Nephron (organoid): Measurements from ENCODE around the gene COMMD7.

ENCODE experiments used
- H3K27ac Mint-ChIP-seq, 3 experiments: 2 replicates each; pipeline ENCODE4 v1.8.0; 2020; ENCODE audit warnings: mixed read lengths in 3 of 3, mild to moderate bottlenecking in 2 of 3, moderate library complexity in 1 of 3
- H3K27me3 Mint-ChIP-seq: 2 replicates; pipeline ENCODE4 v1.8.0; 2021; ENCODE audit warnings: low read depth, mild to moderate bottlenecking, moderate library complexity, mixed read lengths
- H3K36me3 Mint-ChIP-seq: 2 replicates; pipeline ENCODE4 v1.8.0; 2020; ENCODE audit warnings: low read depth, mixed read lengths
- H3K4me1 Mint-ChIP-seq: 2 replicates; pipeline ENCODE4 v1.8.0; 2020; ENCODE audit warnings: mixed read lengths
- H3K4me3 Mint-ChIP-seq, 3 experiments: 2 replicates each; pipeline ENCODE4 v1.8.0; 2020; ENCODE audit warnings: mild to moderate bottlenecking in 3 of 3, mixed read lengths in 3 of 3, moderate library complexity in 2 of 3
- H3K9me3 Mint-ChIP-seq: 2 replicates; pipeline ENCODE4 v1.8.0; 2020; ENCODE audit warnings: mixed read lengths
- TF ChIP-seq, protein P1 (sequence below), 3 experiments: fragments of 200-600 bp; sonication (generic); IDR thresholded peaks; one replicate each; pipeline ENCODE4 v1.5.0; 2021; ENCODE audit warnings: antibody characterized with exemption in 3 of 3; ENCODE audit not compliant: unreplicated experiment in 3 of 3

COMMD7 gene

DNA sequence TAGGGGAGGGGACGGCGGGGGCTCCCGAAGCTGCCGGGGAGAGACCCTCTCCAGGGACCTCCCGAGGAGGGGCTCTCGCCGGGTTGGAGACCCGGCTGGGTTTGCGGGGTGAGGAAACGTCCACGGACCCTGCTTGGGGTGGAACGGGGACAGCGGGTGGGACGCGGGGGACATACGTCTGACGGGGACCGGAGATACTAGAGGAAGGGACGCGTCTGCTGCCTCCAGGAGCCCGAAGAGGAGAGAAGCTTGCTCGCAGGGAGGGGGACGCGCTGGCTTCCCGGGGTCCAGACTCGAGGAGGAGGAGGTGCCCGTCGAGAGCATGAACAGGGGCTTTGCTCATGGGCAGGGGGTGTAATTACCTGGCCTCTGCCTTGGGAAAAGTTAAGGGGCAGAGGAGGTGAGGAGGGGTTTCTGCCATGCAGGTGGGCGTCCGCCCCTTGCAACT is 19.5 kb upstream of the COMMD7 start:
- Mint-ChIP-seq H3K9me3 (no peaks in the 10 kb centered on the region), H3K27ac (no peak overlapping the region), H3K4me1 (peaks cover 13% of the 10 kb centered on the region), H3K27me3 (peaks cover 13% of the 10 kb centered on the region), H3K4me3 (peak overlapping the region; percentile 91 to 94 (median 94)), H3K36me3 (no peaks in the 10 kb centered on the region)
- TF ChIP-seq, protein P1, sequence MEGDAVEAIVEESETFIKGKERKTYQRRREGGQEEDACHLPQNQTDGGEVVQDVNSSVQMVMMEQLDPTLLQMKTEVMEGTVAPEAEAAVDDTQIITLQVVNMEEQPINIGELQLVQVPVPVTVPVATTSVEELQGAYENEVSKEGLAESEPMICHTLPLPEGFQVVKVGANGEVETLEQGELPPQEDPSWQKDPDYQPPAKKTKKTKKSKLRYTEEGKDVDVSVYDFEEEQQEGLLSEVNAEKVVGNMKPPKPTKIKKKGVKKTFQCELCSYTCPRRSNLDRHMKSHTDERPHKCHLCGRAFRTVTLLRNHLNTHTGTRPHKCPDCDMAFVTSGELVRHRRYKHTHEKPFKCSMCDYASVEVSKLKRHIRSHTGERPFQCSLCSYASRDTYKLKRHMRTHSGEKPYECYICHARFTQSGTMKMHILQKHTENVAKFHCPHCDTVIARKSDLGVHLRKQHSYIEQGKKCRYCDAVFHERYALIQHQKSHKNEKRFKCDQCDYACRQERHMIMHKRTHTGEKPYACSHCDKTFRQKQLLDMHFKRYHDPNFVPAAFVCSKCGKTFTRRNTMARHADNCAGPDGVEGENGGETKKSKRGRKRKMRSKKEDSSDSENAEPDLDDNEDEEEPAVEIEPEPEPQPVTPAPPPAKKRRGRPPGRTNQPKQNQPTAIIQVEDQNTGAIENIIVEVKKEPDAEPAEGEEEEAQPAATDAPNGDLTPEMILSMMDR (IDR thresholded peaks at IDR 0.05; ENCODE audit: unreplicated experiment in 3 of 3): no peak

DNA sequence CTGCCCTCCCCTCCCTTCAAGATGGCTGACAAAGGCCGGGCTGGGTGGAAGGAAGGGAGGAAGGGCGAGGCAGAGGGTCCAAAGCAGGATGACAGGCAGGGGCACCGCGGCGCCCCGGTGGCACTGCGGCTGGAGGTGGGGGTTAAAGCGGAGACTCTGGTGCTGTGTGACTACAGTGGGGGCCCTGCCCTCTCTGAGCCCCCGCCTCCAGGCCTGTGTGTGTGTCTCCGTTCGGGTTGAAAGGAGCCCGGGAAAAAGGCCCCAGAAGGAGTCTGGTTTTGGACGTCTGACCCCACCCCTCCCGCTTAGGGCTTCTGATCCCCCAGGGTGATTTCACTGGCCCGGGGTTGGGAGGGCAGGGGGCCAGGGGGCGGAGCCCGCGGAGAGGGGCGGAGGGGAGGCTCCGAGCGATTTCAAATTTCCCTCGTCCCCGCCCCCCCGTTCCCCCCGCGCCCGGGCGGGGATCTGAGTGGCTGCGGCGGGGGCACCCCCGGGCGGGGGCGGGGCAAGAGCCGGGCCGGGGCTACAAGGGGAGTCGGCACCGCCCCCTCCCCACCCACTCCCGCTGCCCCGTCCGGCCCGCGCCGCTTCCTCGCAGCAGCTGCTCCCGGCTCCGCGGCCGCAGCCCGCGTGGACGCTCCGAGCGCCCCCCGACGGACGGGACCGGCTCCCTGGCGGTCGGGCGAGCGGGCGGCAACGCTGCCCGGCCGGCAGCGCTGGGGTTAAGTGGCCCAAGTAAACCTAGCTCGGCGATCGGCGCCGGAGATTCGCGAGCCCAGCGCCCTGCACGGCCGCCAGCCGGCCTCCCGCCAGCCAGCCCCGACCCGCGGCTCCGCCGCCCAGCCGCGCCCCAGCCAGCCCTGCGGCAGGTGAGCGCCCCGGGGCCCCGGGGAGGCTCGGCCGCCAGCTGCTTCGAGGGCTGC is 18.8 kb upstream of the COMMD7 start, which contains the start of gene DNMT3B:
DNMT3B (plus strand) TSS at position 555 of the 923 bp plus-strand sequence. CDS start 17,939 bp downstream, outside the sequence.
- H3K36me3 Mint-ChIP-seq: no peaks in the 10 kb centered on the region
- TF ChIP-seq, protein P1 (IDR thresholded peaks at IDR 0.05; ENCODE audit: unreplicated experiment in 3 of 3): peak in 2 of 3 experiments; percentile 16 to 30

DNA sequence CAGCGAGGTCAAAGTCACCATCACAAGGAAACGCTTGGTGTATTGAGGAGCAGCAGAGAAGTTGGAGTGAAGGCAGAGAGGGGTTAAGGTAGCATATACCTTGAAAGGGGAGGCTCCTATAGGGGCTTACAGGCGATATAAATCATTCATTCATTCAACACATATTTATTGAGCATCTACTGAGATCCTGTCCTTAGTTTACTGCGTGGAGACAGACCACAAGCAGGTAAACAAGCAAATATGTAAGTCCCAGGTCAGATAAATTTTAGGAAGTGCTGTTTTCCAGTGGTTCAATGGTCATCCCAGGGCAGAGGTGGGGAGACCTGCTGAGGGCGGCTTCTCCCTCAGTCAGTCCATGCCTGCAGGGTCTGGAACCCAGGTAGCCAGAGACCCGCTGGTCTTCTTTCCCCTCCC is 18.2 kb upstream of the COMMD7 start:
- no peaks in the 10 kb centered on the region for H3K9me3 Mint-ChIP-seq
- H3K27me3 Mint-ChIP-seq: peaks cover 13% of the 10 kb centered on the region
- peak overlapping the region in 2 of 3 experiments; percentile 17 to 34 for H3K27ac Mint-ChIP-seq
- H3K4me1 Mint-ChIP-seq: peaks cover 13% of the 10 kb centered on the region
- TF ChIP-seq, protein P1 (IDR thresholded peaks at IDR 0.05; ENCODE audit: unreplicated experiment in 3 of 3): no peak
- peak overlapping the region; percentile 79 to 88 (median 84) for H3K4me3 Mint-ChIP-seq
- no peaks in the 10 kb centered on the region for H3K36me3 Mint-ChIP-seq

More for the DNA sequence above, 18.8 kb upstream of the COMMD7 start, which contains the start of gene DNMT3B:
- H3K27me3 Mint-ChIP-seq: peaks cover 13% of the 10 kb centered on the region
- H3K4me3 Mint-ChIP-seq: peak within 1 kb of the TSS; percentile 91 to 94 (median 94)
- peak within 1 kb of the TSS in 2 of 3 experiments; percentile 17 to 34 for H3K27ac Mint-ChIP-seq
- H3K9me3 Mint-ChIP-seq: no peaks in the 10 kb centered on the region
- peaks cover 13% of the 10 kb centered on the region for H3K4me1 Mint-ChIP-seq

DNA sequence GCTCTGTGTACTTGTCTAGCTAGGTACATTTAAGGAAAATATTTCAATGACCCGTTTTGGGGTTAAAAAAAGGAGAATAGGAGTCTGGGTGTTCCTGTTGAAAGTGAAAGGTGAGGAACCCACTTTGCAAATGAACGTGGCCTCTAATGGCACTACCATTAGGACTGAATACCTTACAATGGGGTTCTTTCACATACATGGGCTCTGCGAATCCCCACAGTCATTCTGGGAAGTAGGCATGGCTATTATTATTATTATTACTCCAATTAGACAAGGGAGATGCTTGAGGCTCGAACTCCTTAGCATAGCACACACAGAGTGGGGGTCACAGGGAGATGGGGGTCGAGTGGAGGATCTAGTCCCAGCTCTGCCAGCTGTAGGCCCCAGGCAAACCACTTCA is 12.9 kb upstream of the COMMD7 start:
- Mint-ChIP-seq H3K27ac (no peak overlapping the region), H3K27me3 (peaks cover 1% of the 10 kb centered on the region), H3K9me3 (no peaks in the 10 kb centered on the region), H3K36me3 (no peaks in the 10 kb centered on the region), H3K4me3 (no peak overlapping the region), H3K4me1 (peaks cover 2% of the 10 kb centered on the region)
- TF ChIP-seq, protein P1 (IDR thresholded peaks at IDR 0.05; ENCODE audit: unreplicated experiment in 3 of 3): no peak

- Mint-ChIP-seq H3K27ac (no peak overlapping the region), H3K4me3 (no peak overlapping the region), H3K27me3 (no peaks in the 10 kb centered on the region), H3K9me3 (no peaks in the 10 kb centered on the region), H3K4me1 (peaks cover 6% of the 10 kb centered on the region), H3K36me3 (no peaks in the 10 kb centered on the region)
- TF ChIP-seq, protein P1 (IDR thresholded peaks at IDR 0.05; ENCODE audit: unreplicated experiment in 3 of 3): no peak
Measured at GRCh38 chr20:32753731-32754130, 10.5 kb upstream of the COMMD7 start.
